Neural cell (in vitro differentiated cells): ENCODE results near the gene ABCA10.

ENCODE experiments used
- CTCF ChIP-seq: fragments of 450-650 bp; IDR thresholded peaks from 2 replicates; pipeline ENCODE4 v1.5.1; 2014; ENCODE audit warnings: antibody characterized with exemption, mild to moderate bottlenecking, moderate library complexity; ENCODE audit not compliant: poor library complexity, severe bottlenecking
- EP300 ChIP-seq: fragments of 450-650 bp; conservative IDR thresholded peaks from 2 replicates; pipeline ENCODE4 v1.6.1; 2014; ENCODE audit warnings: antibody characterized with exemption, mild to moderate bottlenecking, moderate library complexity; ENCODE audit not compliant: poor library complexity, severe bottlenecking
- MXI1 ChIP-seq: fragments of 450-650 bp; conservative IDR thresholded peaks from 2 replicates; pipeline ENCODE4 v1.6.1; 2014; ENCODE audit warnings: antibody characterized with exemption, mild to moderate bottlenecking; ENCODE audit not compliant: poor library complexity, severe bottlenecking
- RAD21 ChIP-seq: fragments of 450-650 bp; conservative IDR thresholded peaks from 2 replicates; pipeline ENCODE4 v1.6.1; 2014; ENCODE audit warnings: antibody characterized with exemption, mild to moderate bottlenecking, moderate library complexity
- SMC3 ChIP-seq: fragments of 450-650 bp; conservative IDR thresholded peaks from 2 replicates; pipeline ENCODE4 v1.6.1; 2014; ENCODE audit warnings: antibody characterized with exemption, mild to moderate bottlenecking, moderate library complexity; ENCODE audit not compliant: poor library complexity

GRCh38 chr17:69218986-69219385, 9.6 kb downstream of the ABCA10 start:
- TF ChIP-seq CTCF (no peak), EP300 (no peak), MXI1 (no peak), RAD21 (no peak), SMC3 (no peak)
